HepG2 (cell line): Measurements from ENCODE around the gene GFPT2. TPM values are rescaled to one million over a fixed set of nuclear protein-coding genes. Genes with fewer than 3 reads are reported as not detected.
A peak's percentile ranks its signal among the peaks of the same experiment; 100 is the strongest.

Experiments used
- CCDC6 ChIP-seq: sonication (generic); formaldehyde crosslinking; IDR thresholded peaks from 2 replicates; pipeline ENCODE4 v1.8.1; 2022; ENCODE audit warnings: mild to moderate bottlenecking, missing genetic modification reagents, moderate library complexity
- EHMT2 ChIP-seq: fragments of 200-600 bp; sonication (generic); IDR thresholded peaks from 2 replicates; pipeline ENCODE4 v1.7.0; 2017; ENCODE audit warnings: antibody characterized with exemption, low read depth, low read length, borderline replicate concordance
- GATAD2A ChIP-seq: IDR thresholded peaks from 2 replicates; pipeline ENCODE4 v1.6.1; 2016
- HNF4G ChIP-seq, 2 experiments: sonication (generic) in 1 of 2; formaldehyde crosslinking in 1 of 2; IDR thresholded peaks; 2 replicates each; pipeline versions ENCODE4 v1.4.0 to v1.6.1; 2011 to 2020; ENCODE audit warnings: borderline replicate concordance in 2 of 2, low read depth in 2 of 2, mild to moderate bottlenecking in 2 of 2, low read length in 1 of 2, missing genetic modification reagents in 1 of 2, moderate library complexity in 1 of 2
- MEIS2 ChIP-seq: sonication (generic); formaldehyde crosslinking; IDR thresholded peaks from 2 replicates; pipeline ENCODE4 v1.9.0; 2021; ENCODE audit warnings: mild to moderate bottlenecking, missing genetic modification reagents
- NR3C1 ChIP-seq: sonication (generic); formaldehyde crosslinking; IDR thresholded peaks from 2 replicates; pipeline ENCODE4 v1.4.0; 2020; ENCODE audit warnings: missing genetic modification reagents
- POLR2AphosphoS5 ChIP-seq: IDR thresholded peaks from 2 replicates; pipeline ENCODE4 v1.6.1; 2012; ENCODE audit warnings: low read depth, low read length
- RAD21 ChIP-seq: fragments of 450-650 bp; formaldehyde crosslinking; IDR thresholded peaks from 2 replicates; pipeline ENCODE4 v1.5.0; 2020; ENCODE audit warnings: mild to moderate bottlenecking
- SALL1 ChIP-seq: sonication (generic); formaldehyde crosslinking; IDR thresholded peaks from 2 replicates; pipeline ENCODE4 v1.8.0; 2022; ENCODE audit warnings: mild to moderate bottlenecking, missing genetic modification reagents
- SMAD9 ChIP-seq: sonication (generic); formaldehyde crosslinking; IDR thresholded peaks from 2 replicates; pipeline ENCODE4 v1.5.1; 2020; ENCODE audit warnings: mild to moderate bottlenecking, missing genetic modification reagents
- SUZ12 ChIP-seq: fragments of 150-350 bp; IDR thresholded peaks from 2 replicates; pipeline ENCODE4 v1.6.1; 2014; ENCODE audit warnings: low read depth, low read length
- YEATS2 ChIP-seq: sonication (generic); formaldehyde crosslinking; IDR thresholded peaks from 2 replicates; pipeline ENCODE4 v1.4.0; 2020; ENCODE audit warnings: missing genetic modification reagents, borderline replicate concordance
- ZMYM4 ChIP-seq: sonication (generic); formaldehyde crosslinking; IDR thresholded peaks from 2 replicates; pipeline ENCODE4 v1.8.1; 2023; ENCODE audit warnings: mild to moderate bottlenecking, missing genetic modification reagents
- ZNF12 ChIP-seq: sonication (generic); formaldehyde crosslinking; IDR thresholded peaks from 2 replicates; pipeline ENCODE4 v1.5.0; 2020; ENCODE audit warnings: missing genetic modification reagents
- ZNF180 ChIP-seq: sonication (generic); formaldehyde crosslinking; IDR thresholded peaks from 2 replicates; pipeline ENCODE4 v1.4.0; 2020; ENCODE audit warnings: low read depth, missing genetic modification reagents, borderline replicate concordance
- ZNF230 ChIP-seq: sonication (generic); formaldehyde crosslinking; IDR thresholded peaks from 2 replicates; pipeline ENCODE4 v1.4.0; 2020; ENCODE audit warnings: mild to moderate bottlenecking, missing genetic modification reagents
- ZNF263 ChIP-seq: sonication (generic); formaldehyde crosslinking; IDR thresholded peaks from 2 replicates; pipeline ENCODE4 v1.4.0; 2020; ENCODE audit warnings: missing genetic modification reagents
- ZNF317 ChIP-seq: sonication (generic); formaldehyde crosslinking; IDR thresholded peaks from 2 replicates; pipeline ENCODE4 v1.5.0; 2020; ENCODE audit warnings: mild to moderate bottlenecking, missing genetic modification reagents
- ZNF33B ChIP-seq: sonication (generic); formaldehyde crosslinking; IDR thresholded peaks from 2 replicates; pipeline ENCODE4 v1.5.1; 2020; ENCODE audit warnings: mild to moderate bottlenecking, missing genetic modification reagents
- ZNF567 ChIP-seq: sonication (generic); formaldehyde crosslinking; IDR thresholded peaks from 2 replicates; pipeline ENCODE4 v1.8.1; 2023; ENCODE audit warnings: mild to moderate bottlenecking, missing genetic modification reagents, borderline replicate concordance
- ZNF7 ChIP-seq: IDR thresholded peaks from 2 replicates; pipeline ENCODE4 v1.6.1; 2016; ENCODE audit warnings: missing biosample characterization, missing genetic modification reagents
- ZNF720 ChIP-seq: sonication (generic); formaldehyde crosslinking; IDR thresholded peaks from 2 replicates; pipeline ENCODE4 v1.4.0; 2020; ENCODE audit warnings: missing genetic modification reagents
- ZNF768 ChIP-seq: sonication (generic); formaldehyde crosslinking; IDR thresholded peaks from 2 replicates; pipeline ENCODE4 v1.4.0; 2020; ENCODE audit warnings: missing genetic modification reagents
- ZNF841 ChIP-seq: sonication (generic); formaldehyde crosslinking; IDR thresholded peaks from 2 replicates; pipeline ENCODE4 v1.8.1; 2023; ENCODE audit warnings: missing genetic modification reagents, borderline replicate concordance
- polyA plus RNA-seq, 8 experiments: library from polyadenylated mRNA; depleted of rRNA in 3 of 8; stranded (reverse) in 7 of 8; unstranded in 1 of 8; fragments of >200 nt; fragmentation: Illumina TruSeq in 4 of 8; extraction: Trizol in 4 of 8; gene quantifications; 2 replicates each; pipeline versions ENCODE4 v1.2.1 to v1.2.3, GENCODE V29; 2011 to 2016; ENCODE audit warnings: low read depth in 4 of 8, missing spikeins in 1 of 8, mixed read lengths in 1 of 8; ENCODE audit not compliant: insufficient read depth in 1 of 8
- total RNA-seq, 5 experiments: library from RNA; depleted of rRNA; stranded (reverse); fragments of >200 nt; fragmentation: Illumina TruSeq; extraction: Trizol; gene quantifications; 2 replicates each; pipeline ENCODE4 v1.2.3, GENCODE V29; 2016; ENCODE audit warnings: low read depth in 1 of 5
- TF ChIP-seq, protein P1 (sequence below): sonication (generic); formaldehyde crosslinking; IDR thresholded peaks from 2 replicates; pipeline ENCODE4 v1.4.0; 2020; ENCODE audit warnings: mild to moderate bottlenecking, missing genetic modification reagents
- TF ChIP-seq, protein P2 (sequence below): sonication (generic); formaldehyde crosslinking; IDR thresholded peaks from 2 replicates; pipeline ENCODE4 v1.4.0; 2020; ENCODE audit warnings: missing genetic modification reagents, borderline replicate concordance
- TF ChIP-seq, protein P3 (sequence below): sonication (generic); formaldehyde crosslinking; IDR thresholded peaks from 2 replicates; pipeline ENCODE4 v1.5.1; 2020; ENCODE audit warnings: missing genetic modification reagents, mild to moderate bottlenecking, borderline replicate concordance

The GFPT2 gene
- total and polyA plus RNA-seq, 2 of the 13 experiments (the other 11 are each of a cell fraction or from before 2014, with no cell fraction given), result 0.18 TPM

DNA sequence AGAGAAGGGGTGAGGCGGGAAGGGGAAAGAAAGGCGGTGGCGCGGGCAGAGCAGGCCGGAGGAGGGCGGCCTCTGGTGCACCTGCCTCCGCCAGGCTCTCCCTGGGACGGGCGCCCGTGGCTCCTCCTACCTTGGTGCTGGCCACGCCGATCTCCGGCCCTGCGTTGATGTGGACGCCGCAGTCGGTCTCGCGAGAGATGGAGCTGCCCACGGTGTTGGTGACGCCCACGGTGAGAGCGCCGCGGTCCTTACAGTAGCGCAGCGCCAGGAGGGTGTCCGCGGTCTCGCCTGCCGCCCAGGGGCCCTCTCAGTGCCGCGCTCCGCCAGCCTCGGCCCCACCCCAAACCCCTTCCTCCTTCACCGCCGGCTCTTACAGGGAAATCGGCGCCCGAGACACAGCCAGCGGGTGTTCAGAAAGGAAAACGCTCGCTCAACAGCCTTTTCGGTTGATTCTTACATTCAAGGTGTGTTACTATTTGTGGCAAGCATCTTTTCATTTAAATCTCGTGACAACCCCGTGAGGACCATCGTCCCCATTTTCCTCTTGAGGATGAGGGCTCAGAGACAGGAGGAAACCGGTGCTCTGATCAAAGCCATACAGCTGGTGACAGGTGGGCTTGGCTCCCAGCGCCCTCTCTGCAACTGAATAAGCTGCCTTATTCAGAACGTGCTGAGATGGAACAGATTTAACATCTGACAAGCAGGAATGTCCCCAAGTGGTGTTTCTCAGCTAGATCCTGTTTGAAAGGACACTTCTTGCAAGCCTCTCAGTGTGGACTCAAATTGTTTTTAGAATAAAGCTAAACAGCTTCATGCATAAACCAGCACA, 39.2 kb downstream of the GFPT2 start (continued):
- peak; percentile 63 for TF ChIP-seq YEATS2
- TF ChIP-seq ZNF12 (CRISPR knock-in tag), result no peak
- TF ChIP-seq ZNF7 (CRISPR knock-in tag), result no peak
- no peak for TF ChIP-seq ZNF180 (CRISPR knock-in tag)
- no peak for TF ChIP-seq SUZ12
- TF ChIP-seq ZMYM4 (CRISPR knock-in tag), result peak; percentile 51; the same call in 1 of the 2 replicates
- TF ChIP-seq EHMT2, result no peak
- no peak for TF ChIP-seq ZNF841 (CRISPR knock-in tag)
- no peak for TF ChIP-seq HNF4G (IDR thresholded peaks at IDR 0.05; ENCODE audit: borderline replicate concordance, low read depth, low read length)
- no peak for TF ChIP-seq HNF4G (CRISPR knock-in tag; IDR thresholded peaks at IDR 0.05; ENCODE audit: borderline replicate concordance, low read depth)
- TF ChIP-seq ZNF230, result no peak
- TF ChIP-seq ZNF567 (CRISPR knock-in tag), result no peak
- TF ChIP-seq ZNF317 (CRISPR knock-in tag), result no peak
- TF ChIP-seq ZNF33B (CRISPR knock-in tag), result no peak
- TF ChIP-seq ZNF720, result no peak
- TF ChIP-seq POLR2AphosphoS5, result 0 out of 2 replicates have a peak, but pooled peaks have one; percentile 19
- TF ChIP-seq RAD21 (CRISPR knock-in tag), result no peak
- TF ChIP-seq SMAD9 (CRISPR knock-in tag), result no peak
- TF ChIP-seq, protein P1, sequence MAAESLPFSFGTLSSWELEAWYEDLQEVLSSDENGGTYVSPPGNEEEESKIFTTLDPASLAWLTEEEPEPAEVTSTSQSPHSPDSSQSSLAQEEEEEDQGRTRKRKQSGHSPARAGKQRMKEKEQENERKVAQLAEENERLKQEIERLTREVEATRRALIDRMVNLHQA (CRISPR knock-in tag), result no peak
- TF ChIP-seq, protein P2, sequence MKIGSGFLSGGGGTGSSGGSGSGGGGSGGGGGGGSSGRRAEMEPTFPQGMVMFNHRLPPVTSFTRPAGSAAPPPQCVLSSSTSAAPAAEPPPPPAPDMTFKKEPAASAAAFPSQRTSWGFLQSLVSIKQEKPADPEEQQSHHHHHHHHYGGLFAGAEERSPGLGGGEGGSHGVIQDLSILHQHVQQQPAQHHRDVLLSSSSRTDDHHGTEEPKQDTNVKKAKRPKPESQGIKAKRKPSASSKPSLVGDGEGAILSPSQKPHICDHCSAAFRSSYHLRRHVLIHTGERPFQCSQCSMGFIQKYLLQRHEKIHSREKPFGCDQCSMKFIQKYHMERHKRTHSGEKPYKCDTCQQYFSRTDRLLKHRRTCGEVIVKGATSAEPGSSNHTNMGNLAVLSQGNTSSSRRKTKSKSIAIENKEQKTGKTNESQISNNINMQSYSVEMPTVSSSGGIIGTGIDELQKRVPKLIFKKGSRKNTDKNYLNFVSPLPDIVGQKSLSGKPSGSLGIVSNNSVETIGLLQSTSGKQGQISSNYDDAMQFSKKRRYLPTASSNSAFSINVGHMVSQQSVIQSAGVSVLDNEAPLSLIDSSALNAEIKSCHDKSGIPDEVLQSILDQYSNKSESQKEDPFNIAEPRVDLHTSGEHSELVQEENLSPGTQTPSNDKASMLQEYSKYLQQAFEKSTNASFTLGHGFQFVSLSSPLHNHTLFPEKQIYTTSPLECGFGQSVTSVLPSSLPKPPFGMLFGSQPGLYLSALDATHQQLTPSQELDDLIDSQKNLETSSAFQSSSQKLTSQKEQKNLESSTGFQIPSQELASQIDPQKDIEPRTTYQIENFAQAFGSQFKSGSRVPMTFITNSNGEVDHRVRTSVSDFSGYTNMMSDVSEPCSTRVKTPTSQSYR, result no peak
- no peak for TF ChIP-seq ZNF263
- TF ChIP-seq SALL1 (CRISPR knock-in tag), result peak; percentile 52
- 0 out of 2 replicates have a peak, but pooled peaks have one; percentile 29 for TF ChIP-seq GATAD2A (CRISPR knock-in tag)
- no peak for TF ChIP-seq MEIS2
- TF ChIP-seq, protein P3, sequence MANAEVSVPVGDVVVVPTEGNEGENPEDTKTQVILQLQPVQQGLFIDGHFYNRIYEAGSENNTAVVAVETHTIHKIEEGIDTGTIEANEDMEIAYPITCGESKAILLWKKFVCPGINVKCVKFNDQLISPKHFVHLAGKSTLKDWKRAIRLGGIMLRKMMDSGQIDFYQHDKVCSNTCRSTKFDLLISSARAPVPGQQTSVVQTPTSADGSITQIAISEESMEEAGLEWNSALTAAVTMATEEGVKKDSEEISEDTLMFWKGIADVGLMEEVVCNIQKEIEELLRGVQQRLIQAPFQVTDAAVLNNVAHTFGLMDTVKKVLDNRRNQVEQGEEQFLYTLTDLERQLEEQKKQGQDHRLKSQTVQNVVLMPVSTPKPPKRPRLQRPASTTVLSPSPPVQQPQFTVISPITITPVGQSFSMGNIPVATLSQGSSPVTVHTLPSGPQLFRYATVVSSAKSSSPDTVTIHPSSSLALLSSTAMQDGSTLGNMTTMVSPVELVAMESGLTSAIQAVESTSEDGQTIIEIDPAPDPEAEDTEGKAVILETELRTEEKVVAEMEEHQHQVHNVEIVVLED, result peak; percentile 43; the same call in 1 of the 2 replicates
- TF ChIP-seq ZNF768 (CRISPR knock-in tag), result no peak; the same call in 1 of the 2 replicates
- TF ChIP-seq NR3C1 (CRISPR knock-in tag), result no peak
- no peak for TF ChIP-seq CCDC6 (CRISPR knock-in tag)
